Left kidney (tissue), 2 donors: Measurements from ENCODE around the gene CHPF2. TPM values are rescaled to one million over a fixed set of nuclear protein-coding genes. Genes with fewer than 3 reads are reported as not detected.

Source experiments
- DNase-seq: peaks from one replicate; pipeline ENCODE4 v3.0.0-alpha.2; 2013
- polyA plus RNA-seq: library from polyadenylated mRNA; unstranded; fragments of 120-200 nt; gene quantifications from one replicate; pipeline ENCODE4 v1.2.1, GENCODE V29; 2013; ENCODE audit not compliant: insufficient read length

CHPF2 gene
- polyA plus RNA-seq, 1 donor: 21.2 TPM

- DNase-seq: no peak
These were observed 826 bp downstream of the CHPF2 start for GRCh38 chr7:151232917-151233701.

GRCh38 chr7:151233804-151234203 is 1.5 kb downstream of the CHPF2 start:
- no peak for DNase-seq

- no peak for DNase-seq
These were observed 3.0 kb downstream of the CHPF2 start for GRCh38 chr7:151235091-151235787.

GRCh38 chr7:151236406-151236805 is 4.1 kb downstream of the CHPF2 start:
- DNase-seq: no peak

GRCh38 chr7:151237244-151238189 is 5.2 kb downstream of the CHPF2 start:
- no peak for DNase-seq

GRCh38 chr7:151238190-151238810 is 6.0 kb downstream of the CHPF2 start:
- DNase-seq: no peak

- no peak for DNase-seq
These were observed 6.9 kb downstream of the CHPF2 start for GRCh38 chr7:151238924-151239836.

GRCh38 chr7:151239837-151240459 is 7.7 kb downstream of the CHPF2 start:
- DNase-seq: no peak

- no peak for DNase-seq
These were observed 8.3 kb downstream of the CHPF2 start for GRCh38 chr7:151240536-151240935.

GRCh38 chr7:151240942-151241754 is 8.9 kb downstream of the CHPF2 start:
- no peak for DNase-seq

GRCh38 chr7:151241755-151242096 is 9.4 kb downstream of the CHPF2 start:
- no peak for DNase-seq

- no peak for DNase-seq
These were observed 10.1 kb downstream of the CHPF2 start for GRCh38 chr7:151242159-151243044.

GRCh38 chr7:151243045-151243349 is 10.7 kb downstream of the CHPF2 start:
- no peak for DNase-seq

GRCh38 chr7:151243408-151244195 is 11.3 kb downstream of the CHPF2 start:
- DNase-seq: no peak

- no peak for DNase-seq
These were observed 12.0 kb downstream of the CHPF2 start for GRCh38 chr7:151244196-151244840.

- no peak for DNase-seq
These were observed 12.6 kb downstream of the CHPF2 start for GRCh38 chr7:151244841-151245346.
